HG02870 (cell line): ENCODE measurements around the gene BZW1.
A peak's percentile ranks its signal among the peaks of the same experiment; 100 is the strongest.
"Not testable (repeated sequence)": the region's sequence is repeated elsewhere in the genome, so short reads cannot be mapped to it uniquely, and the experiment has no call there.

Source experiments
- ATAC-seq: cut with Tn5 transposase; IDR thresholded peaks from one replicate; pipeline ENCODE4 v1.9.1; 2021; ENCODE audit warnings: mild to moderate bottlenecking, moderate library complexity; ENCODE audit not compliant: unreplicated experiment

Gene BZW1

DNA sequence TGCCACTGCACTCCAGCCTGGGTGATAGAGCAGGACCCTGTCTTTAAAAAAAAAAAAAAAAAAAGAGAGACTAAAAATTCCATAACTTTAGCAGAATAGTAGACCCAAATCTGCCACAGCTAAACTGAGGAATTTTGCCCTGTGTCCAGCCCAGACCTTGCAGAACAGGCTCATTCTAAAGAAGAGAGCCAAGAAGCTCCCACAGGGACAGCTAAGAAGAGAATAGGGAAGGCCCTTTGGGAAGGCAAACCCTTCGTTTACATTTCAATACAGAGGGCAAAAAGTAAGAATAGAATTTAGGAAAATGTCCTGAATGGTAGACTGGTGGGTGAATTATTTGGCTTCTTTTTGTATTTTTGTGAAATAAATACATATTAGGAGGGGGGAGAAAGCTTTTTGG lies 21.5 kb upstream of the BZW1 start:
- ATAC-seq, result no peak

DNA sequence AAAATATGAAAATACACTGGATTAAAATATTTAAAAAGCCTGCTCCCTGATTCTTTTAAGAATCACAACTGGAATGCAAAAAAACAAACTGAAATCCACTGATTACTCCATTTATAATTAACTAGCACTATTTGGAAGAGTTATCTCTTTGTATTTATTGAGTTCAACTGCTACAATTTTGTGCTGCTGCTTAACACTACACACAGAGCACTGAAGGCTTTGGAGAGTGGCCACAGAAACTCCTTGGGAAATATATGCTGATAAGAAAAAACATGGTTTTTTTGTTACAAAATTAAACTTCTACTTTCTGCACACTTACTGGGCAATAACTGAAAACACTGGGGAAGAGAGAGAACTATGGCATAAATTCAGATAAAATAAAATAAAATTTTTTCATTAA lies 19.8 kb upstream of the BZW1 start:
- no peak for ATAC-seq

DNA sequence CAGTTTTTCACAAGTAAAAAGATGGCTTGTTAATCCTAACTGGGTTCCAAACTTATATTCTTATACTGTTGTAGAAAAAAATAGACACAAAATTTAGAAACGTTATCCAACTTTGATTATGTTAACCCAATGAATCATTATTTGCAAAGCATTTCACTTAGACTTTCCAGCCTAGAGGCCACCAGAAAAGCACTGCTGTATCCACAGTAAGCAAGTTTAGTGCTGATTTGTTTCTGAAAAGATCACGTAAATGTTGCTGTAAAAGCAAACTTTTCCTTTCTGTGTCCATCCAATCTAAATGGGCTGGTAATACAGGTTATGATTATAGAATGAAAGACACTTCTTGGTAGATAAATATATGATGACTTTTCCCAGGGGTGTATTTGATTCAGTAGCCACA lies 17.6 kb upstream of the BZW1 start:
- no peak for ATAC-seq

DNA sequence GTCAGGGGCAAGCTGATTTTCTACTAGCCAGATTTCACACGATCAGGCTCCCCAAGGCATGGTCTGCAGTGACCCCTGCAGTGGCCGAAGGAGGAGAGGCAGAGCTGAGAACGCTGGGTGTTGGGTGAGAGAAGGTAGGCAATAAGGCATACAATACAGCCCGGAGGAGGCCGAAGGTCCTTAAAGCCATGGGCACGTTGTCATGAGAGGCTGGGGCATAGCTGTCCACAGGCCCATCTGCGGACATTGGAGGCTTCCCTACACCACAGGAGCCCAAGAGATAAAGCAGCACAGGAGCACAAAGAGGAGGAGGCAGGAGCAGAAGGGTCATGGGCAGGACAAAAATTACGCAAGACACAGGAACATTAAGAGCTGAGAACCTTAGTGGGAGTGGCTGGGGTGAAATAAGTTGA lies 16.7 kb upstream of the BZW1 start:
- ATAC-seq, result no peak

DNA sequence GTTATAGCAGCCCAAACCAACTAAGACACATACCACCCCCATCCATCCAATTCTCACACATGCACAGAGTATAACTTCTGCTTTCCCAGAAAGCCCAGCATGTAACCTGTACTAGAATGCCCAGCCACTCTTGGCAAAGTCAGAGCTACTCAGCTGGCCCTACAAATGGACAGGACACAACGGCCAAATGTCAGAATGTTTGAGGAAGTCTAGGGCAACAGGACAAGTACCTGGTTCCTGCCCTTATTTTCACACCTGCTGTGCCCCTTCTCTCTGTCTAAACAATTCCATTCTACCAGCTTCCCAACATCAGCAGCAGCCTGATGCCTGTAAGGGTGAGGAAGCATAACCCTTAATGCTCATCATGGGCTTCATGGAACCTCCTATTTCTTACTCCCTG lies 15.1 kb upstream of the BZW1 start:
- ATAC-seq, result no peak

DNA sequence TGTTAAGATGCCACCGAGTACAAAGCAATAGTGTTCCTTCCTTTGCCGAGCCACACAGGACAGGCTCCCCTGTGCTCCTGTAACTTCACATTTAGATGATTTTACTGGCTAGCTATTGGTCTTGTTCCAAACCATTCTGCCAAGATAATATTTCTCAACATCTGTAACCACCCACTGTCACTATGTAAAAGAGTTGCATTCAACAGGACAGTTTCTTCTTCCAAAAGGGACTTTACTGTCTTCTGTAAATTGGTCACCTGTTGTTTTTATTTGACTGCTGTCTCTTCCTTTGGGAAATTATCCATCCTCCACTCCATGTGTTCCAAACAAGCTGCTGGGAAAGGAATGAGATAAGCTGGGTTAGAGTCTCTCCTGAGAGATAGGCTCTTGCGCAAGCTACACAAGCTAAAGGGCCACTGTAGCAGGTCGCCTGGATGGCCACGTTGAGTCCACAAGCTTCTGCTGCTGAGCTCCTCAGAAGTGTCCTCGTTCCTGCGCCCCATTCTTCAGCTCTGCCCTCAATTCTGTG lies 14.4 kb upstream of the BZW1 start:
- no peak for ATAC-seq

DNA sequence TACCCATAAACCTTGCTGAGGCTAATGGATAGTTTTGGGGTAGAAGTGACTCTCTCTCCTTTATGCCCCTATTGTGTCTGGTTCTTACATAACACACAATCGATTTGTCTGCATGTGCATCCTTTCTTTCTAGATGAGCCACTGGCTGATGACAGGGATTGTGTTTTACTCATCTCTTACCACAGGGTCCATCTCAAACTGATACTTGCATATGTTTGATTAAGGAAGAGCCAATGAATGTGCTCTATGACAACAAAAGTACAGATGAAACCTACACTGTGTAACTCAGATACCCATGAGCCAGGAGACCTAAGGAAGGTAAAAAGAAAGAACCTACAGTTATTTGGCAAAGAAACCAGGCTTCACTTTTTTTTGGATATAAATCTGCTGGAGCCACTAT lies 13.2 kb upstream of the BZW1 start:
- ATAC-seq, result no peak

DNA sequence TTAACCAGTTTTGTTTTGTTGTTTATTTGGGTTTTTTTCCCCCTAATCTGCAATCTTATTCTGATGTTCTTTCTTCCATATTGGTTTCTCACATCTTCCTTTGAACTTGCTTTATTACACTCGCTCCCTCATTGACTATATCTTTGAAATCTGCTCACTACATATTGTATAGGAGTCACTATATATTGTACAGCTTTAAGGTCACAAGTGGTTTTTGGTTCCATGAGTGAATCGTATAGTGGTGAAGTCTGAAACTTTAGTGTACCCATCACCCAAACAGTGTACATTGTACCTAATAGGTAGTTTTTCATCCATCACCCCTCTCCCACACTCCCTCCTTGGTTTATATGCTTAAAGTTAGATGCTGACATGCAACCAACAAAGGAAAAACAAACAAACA lies 11.3 kb upstream of the BZW1 start:
- ATAC-seq, result no peak

DNA sequence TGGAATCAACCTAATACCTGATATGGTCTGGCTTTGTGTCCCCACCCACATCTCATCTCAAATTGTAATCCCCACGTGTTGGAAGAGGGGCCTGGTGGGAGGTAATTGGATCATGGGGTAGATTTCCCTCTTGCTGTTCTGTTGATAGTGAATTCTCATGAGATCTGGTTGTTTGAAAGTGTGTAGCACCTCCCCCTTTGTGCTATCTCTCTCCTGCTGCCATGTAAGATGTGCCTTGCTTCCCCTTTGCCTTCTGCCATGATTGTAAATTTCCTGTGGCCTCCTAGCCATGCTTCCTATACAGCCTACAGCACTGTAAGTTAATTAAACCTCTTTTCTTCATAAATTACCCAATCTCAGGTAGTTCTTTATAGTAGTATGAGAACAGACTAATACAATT lies 10.3 kb upstream of the BZW1 start:
- not testable (repeated sequence) for ATAC-seq

DNA sequence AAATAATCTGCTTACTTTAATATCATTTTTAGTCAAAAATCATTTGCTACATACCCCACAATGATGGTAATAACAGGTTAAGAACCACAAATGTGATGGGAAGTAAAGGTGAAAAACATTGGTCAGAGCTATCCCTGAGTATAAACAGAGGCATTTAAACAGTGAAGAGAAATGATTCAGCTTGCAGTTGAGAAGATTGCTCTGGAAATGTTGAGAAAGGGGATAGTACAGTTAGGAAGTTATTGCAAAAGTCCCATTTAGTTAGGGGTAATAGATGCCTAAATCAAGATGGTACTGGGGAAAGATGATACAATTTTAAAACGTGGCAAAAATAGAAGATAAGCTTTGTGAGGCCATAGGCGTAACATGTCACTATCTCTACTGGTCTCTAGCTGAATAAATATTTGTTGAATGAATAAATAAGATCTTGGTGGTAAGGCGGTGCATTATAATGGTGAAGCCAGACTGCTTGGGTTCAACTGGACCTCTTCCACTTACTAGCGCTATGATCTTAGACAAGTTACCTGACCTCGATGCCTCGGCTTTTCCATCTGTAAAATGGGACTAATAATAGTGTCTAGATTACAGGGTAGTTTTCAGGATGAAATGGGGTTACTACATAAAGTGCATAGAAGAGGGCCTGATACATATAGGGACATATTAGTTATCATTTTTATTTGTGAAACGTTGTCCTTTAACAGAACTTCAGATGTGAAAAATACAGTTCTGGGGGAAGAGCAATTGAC lies 2.0 kb upstream of the BZW1 start:
- no peak for ATAC-seq

DNA sequence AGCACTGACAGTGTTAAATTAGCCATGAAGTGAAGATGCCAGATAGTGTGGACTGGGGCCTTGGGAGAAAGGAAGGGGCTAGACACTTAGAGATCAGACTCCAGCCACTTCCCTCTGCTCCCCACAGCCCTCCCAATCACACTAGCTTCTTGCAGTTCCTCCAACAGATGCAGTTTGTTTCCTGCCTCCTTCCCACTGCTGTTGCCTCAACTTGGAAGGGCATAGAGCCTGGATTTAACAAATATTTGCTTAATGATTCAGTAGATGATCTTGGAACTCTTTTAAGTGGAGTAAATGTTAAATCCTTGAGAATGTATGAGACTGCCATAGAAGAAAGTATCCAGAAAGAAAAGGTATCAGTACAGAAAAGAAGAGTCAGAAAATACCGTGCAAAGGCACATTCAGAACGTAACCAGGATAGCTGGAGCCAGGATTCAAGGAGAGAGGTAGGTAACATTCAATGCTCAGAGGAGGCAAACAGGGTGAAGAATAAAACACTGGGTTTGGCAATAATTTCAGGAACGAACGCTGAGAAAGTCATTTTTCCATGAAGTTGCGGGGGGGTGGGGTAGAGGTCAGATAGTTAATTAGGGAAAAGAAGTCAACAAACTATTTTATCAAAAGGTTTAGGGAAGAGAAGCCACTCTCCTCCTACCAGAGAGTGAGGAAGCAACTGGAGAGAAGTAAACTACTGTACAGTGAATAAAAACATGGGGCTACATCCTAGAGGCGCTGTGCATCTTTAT lies 1.3 kb upstream of the BZW1 start:
- ATAC-seq, result no peak

DNA sequence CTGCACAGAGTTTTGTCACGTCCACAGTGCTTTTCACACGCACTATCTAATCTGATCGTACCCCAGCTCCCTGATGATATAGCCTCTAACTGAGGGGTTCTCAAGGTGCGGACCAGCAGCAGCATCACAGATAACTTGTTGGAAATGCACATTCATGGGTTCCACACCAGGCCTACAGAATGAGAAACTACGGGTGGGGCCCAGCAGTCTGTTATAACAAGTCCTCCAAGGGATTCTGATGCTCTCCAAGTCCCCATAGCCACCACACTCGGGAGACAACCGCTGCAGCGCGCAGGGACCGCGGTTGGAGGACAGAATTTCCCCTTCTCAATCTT lies 745 bp upstream of the BZW1 start:
- ATAC-seq, result no peak

DNA sequence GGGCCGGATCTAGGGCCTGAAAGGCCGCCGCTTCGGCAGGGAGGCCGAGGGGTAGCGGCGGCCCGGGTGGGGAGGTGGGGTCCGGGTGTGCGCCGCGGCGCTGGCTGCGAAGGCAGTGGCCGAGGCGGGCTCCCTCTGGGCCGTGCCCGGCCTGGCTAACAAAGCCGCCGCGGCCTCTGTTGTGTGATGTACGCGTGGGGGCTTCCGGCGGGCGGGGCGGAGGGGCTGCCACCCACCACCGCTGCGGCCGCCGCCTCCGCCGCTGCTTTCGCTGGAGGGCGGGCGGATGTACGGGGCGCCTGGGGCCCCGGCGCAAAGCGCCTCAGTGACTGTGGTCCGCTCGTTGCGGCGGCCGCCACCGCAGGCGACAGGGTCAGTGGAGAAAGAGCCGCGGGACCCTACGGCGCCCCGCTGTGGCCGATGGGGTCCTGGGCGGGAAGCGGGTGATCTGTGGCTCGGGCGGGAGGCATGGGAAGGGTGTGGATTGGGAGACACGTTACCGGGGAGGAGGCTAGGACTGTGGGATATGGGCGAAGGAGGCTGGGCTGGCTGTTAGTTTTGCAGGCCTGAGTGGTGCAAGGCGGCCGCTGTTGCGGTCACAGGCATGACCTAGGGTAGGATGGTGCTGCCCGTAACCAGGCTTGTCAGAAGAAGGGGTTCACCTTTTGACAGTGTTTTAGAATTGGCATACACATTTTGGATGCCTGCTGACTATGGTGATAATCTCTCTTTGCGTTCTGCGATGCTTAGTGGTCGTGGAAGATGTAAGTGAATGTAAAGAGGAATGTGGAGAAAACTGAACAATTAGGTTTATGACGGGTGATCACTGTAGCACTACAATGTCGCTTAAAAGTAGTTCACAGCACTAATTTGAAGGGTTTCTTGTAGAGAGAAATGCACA lies 662 bp downstream of the BZW1 start:
- peak; percentile 24 for ATAC-seq

DNA sequence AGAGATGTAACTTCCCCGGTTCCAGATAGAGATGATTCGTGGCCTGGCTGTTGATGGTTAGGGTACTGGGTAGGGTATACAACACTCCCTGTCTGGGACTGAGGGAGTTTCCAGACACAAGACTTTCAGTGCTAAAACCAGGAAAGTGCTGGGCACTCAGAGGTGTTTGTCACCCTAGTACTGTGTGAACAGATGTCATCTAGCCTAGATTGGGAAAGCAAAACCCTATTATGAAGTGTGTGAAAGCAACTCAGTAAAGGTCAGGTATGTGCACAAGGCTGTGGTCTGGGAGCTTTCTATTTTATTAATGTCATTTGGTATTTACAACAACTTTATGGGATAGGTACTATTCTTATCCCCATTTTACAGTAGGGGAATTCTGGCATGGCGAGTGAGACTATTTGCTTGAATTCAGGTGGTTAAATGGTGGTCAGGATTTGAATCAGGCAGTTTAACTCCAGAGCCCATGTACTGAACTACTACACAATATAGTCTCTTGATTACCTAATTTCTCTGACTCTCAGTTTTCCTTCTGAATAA lies 2.6 kb downstream of the BZW1 start:
- peak; percentile 40 for ATAC-seq

DNA sequence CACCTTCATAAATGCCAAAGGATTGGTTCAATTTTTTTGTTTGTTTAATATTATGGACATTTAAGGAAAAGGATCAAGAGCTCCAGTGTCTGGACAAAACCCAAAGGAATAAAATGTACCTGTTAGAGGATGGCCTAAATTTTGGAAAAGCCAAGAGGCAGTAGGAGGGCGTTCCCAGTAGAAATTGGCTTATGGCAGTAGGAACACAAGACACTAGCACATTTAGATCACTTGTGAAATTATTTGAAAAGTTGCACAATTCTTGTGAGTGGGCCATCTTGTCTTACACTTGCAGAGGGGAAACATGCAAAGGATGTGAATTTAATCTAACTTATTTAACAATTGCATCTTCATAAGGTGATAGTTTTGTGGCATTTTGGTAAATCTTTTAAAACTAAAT lies 3.2 kb downstream of the BZW1 start:
- ATAC-seq, result no peak

DNA sequence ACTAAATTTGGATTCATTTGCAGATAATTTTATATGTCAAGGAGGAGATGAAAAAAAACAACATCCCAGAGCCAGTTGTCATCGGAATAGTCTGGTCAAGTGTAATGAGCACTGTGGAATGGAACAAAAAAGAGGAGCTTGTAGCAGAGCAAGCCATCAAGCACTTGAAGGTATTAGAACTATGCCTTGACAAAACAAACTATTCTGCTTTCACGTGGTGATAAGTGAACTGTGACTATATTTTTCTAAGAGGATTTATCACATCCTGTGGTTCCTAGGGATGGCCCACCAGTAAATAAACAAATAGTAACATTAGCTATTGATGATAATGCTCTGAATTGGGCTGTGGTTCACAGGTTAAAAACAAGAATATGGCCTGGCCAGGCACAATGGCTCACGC lies 7.0 kb downstream of the BZW1 start:
- ATAC-seq, result not testable (repeated sequence)

DNA sequence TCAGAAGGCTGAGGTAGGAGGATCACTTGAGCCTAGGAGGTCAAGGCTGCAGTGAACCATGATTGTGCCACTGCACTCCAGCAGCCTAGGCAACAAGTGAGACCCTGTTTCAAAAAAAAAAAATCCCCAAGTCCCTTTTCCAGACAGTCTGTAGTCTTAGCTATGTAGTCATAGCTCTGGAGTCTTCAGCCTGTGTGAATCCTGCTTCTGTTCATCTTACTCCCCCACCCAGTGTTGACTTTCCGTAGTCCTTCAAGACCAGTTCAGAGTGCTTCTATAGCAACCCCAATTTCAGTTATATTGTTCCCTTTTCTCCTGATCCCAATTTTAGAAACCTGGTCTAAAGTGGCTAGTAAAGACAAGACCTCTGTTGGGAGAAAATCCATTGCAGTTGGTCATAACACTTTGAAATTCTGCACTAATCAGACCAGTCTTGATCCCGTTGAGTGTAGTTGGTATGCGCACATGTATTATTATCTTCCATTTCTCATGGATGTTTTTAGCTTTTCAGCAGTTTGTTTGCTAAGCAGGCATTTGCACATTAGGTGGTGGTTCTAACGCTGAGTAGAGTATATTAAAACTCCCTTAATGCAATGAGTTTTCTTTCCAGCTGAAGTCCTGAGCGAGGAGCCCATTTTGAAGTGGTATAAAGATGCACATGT lies 9.0 kb downstream of the BZW1 start:
- ATAC-seq, result no peak

DNA sequence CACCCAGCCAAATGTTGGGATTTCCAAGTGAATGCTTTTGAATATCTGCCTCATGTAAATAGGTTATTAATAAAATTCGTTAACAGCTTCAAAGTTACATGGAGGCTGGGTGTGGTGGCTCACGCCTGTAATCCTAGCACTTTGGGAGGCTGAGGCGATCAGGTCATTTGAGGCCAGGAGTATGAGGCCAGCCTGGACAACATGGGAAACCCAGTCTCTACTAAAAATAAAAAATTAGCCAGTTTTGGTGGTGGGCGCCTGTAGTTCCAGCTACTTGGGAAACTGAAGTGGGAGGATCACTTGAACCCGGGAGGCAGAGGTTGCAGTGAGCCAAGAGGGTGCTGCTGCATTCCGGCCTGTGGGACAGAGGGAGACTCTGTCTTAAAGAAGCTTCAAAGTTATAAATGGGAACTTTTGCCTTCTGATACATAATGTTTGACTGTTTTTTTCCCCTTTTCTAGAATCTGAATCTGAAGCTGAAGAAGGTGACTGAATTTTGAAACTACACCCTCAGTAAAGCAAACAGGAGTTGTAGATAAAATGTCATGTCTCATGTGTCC lies 10.1 kb downstream of the BZW1 start:
- no peak for ATAC-seq

DNA sequence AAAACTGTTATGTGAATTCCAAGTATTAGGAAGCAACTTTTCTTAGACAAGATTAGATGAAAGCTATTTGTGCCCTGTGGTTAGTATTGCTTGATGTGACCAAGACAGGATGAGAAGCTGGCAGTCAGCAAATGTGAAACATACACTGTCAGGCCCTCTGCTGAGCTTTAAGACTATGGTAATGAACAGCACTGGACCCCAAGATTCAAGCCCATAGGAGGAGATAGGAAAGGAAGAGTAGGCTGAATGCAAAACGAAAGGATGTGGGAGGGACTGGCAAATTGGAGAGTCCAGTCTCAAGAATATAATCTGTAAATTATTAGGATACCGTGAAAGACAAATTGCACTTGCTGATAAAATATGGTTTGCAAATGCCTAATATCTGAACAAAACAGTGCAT lies 16.4 kb downstream of the BZW1 start:
- no peak for ATAC-seq

DNA sequence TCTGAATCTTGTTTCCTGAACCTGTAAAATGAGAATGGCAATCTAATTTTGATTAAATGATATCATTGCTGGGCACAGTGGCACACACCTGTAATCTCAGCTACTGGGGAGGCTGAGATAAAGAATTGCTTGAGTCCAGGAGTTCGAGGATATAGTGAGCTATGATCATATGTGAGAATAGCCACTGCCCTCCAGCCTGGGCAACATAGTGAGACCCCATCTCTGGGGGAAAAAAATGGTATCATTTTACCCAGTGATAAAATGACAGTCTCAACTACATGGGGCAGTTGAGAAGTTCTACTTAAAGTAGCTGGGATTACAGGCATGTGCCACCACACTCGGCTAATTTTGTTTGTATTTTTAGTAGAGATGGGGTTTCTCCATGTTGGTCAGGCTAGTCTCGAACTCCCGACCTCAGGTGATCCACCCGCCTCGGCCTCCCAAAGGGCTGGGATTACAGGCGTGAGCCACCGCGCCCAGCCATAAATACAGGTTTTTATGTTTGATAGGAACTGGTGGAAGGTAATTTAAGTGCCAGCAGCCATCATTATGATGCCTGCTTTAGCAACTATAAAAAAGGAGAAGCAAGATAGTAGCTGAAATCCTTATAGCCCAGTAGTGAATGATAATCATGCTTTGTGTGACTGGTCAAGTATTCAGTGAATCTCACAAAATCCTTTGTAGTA lies 17.0 kb downstream of the BZW1 start:
- no peak for ATAC-seq
